Measurements from ENCODE around the gene RPH3AL.

DNA sequence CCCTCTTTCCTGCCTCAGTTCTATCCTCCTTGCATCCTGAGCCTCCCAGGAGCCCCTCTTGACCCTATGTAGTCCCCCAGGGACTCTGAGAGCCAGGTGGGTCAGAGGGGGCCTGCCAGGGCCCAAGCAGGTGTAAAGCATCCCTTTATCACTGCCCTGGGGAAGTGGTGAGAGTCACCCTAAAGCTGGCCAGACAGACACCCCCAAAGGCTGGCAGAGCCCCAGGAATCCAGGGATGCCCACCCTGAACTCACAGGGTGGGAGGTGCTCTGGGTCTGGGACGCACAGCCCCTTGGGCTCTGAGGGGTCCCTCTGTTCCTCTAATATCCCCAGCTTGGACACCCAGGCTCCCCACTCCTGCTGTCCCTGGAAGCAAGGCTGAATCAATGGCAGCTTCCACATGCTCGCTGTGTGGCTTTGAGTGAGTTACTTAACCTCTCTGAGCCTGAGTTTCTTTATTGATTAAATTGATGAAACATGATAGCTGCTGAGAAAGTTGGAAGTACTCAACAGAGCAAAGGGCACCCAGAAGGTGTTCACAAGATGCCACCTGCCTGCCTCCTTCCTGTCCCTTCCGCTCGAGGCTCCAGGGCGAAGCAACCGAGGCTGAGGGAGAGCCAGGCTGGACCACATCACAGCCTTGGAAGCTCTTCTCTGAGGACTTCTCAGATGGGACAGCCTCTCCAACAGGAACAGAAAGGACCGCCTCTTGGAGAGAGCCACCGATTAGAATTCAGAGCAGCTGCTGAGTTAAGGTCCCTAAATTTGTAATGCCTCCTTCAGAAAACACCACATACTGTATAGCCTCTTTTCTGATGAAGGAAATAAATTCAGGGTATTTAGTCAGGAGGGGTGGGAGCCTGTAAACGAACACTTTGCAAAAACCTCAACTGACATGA lies 104.0 kb downstream of the RPH3AL start:
- TF ChIP-seq CTCF (IDR thresholded peaks at IDR 0.05 in 8 of 11, conservative IDR thresholded peaks at IDR 0.05 in 3 of 11) (no peak), POLR2A (IDR thresholded peaks at IDR 0.05) (no peak), POLR2AphosphoS5 (IDR thresholded peaks at IDR 0.05) (no peak)
